Right lobe of liver (tissue), 4 donors: ENCODE data around the gene MAP3K2.
"Not testable (repeated sequence)": the region's sequence is repeated elsewhere in the genome, so short reads cannot be mapped to it uniquely, and the experiment has no call there.

Experiments
- CTCF ChIP-seq, 4 donors: fragments of 200-600 bp in 3 of 4; fragments of 450-650 bp in 1 of 4; IDR thresholded peaks; one replicate each; pipeline versions ENCODE4 v1.5.1 to v1.8.0; 2016 to 2022; ENCODE audit warnings: antibody characterized with exemption in 4 of 4, mild to moderate bottlenecking in 2 of 4
- POLR2A ChIP-seq: fragments of 450-650 bp; IDR thresholded peaks from one replicate; pipeline ENCODE4 v1.6.1; 2017; ENCODE audit warnings: antibody characterized with exemption, mild to moderate bottlenecking
- donor health status: DM: no; HTN: no; CAD: no.
- donor health status: DM: no; HTN: no; CAD: no.
- donor health status: DM: no; HTN: yes; CAD: no.

GRCh38 chr2:127409716-127410115 lies 21.9 kb upstream of the MAP3K2 start:
- TF ChIP-seq CTCF (IDR thresholded peaks at IDR 0.05); POLR2A: not testable (repeated sequence)
